CD14-positive monocyte (primary cell): ENCODE measurements around the gene CHAD. TPM values are rescaled to one million over a fixed set of nuclear protein-coding genes. Genes with fewer than 3 reads are reported as not detected.

Source experiments
- DNase-seq, 3 donors: peaks; one replicate each; pipeline ENCODE4 v3.0.0-alpha.2; 2011 to 2022
- H2AFZ ChIP-seq: 2 replicates; pipeline ENCODE4 v1.6.0; 2012; ENCODE audit warnings: mild to moderate bottlenecking, low read depth, low read length, inconsistent platforms; ENCODE audit not compliant: insufficient read depth, poor library complexity, severe bottlenecking
- H3K27ac ChIP-seq, 2 donors: 1 replicate in 1 of 2; 2 replicates in 1 of 2; pipeline ENCODE4 v1.5.1; 2012 to 2013; ENCODE audit warnings: low read length in 2 of 2, control low read depth in 1 of 2, inconsistent platforms in 1 of 2, low read depth in 1 of 2, mild to moderate bottlenecking in 1 of 2
- H3K27me3 ChIP-seq, 2 donors: one replicate each; pipeline versions ENCODE4 v1.6.0 to v1.6.1; 2011 to 2013; ENCODE audit warnings: low read length in 2 of 2; ENCODE audit not compliant: control insufficient read depth in 2 of 2, insufficient read depth in 2 of 2
- H3K36me3 ChIP-seq, 2 donors: replicated peaks in 1 of 2; 1 replicate in 1 of 2; 2 replicates in 1 of 2; pipeline versions ENCODE4 v1.5.1 to v1.6.1; 2012 to 2013; ENCODE audit warnings: low read length in 2 of 2, control low read depth in 1 of 2, inconsistent platforms in 1 of 2, mild to moderate bottlenecking in 1 of 2; ENCODE audit not compliant: insufficient read depth in 2 of 2, control insufficient read depth in 1 of 2
- H3K4me1 ChIP-seq, 2 donors: 1 replicate in 1 of 2; 2 replicates in 1 of 2; pipeline versions ENCODE4 v1.5.1 to v1.6.1; 2012 to 2013; ENCODE audit warnings: low read length in 2 of 2, control low read depth in 1 of 2, inconsistent platforms in 1 of 2, mild to moderate bottlenecking in 1 of 2, moderate library complexity in 1 of 2; ENCODE audit not compliant: insufficient read depth in 2 of 2, control insufficient read depth in 1 of 2
- H3K4me2 ChIP-seq: replicated peaks from 2 replicates; pipeline ENCODE3; 2012; ENCODE audit warnings: low read length, moderate library complexity, mild to moderate bottlenecking; ENCODE audit not compliant: poor library complexity, severe bottlenecking; ENCODE audit errors: extremely low read depth
- H3K4me3 ChIP-seq, 3 experiments: fragments of 200-600 bp in 1 of 3; sonication (generic) in 1 of 3; replicated peaks in 1 of 3; 1 replicate in 2 of 3; 2 replicates in 1 of 3; pipeline ENCODE4 v1.5.1; 2011 to 2013; ENCODE audit warnings: low read length in 3 of 3, mild to moderate bottlenecking in 3 of 3, control low read depth in 2 of 3, low read depth in 2 of 3, inconsistent platforms in 1 of 3, moderate library complexity in 1 of 3
- H3K79me2 ChIP-seq: 2 replicates; pipeline ENCODE4 v1.6.0; 2012; ENCODE audit warnings: mild to moderate bottlenecking, control low read depth, inconsistent platforms, low read length, moderate library complexity; ENCODE audit not compliant: insufficient read depth
- H3K9ac ChIP-seq: 2 replicates; pipeline ENCODE4 v1.6.0; 2017; ENCODE audit warnings: low read length, mild to moderate bottlenecking; ENCODE audit not compliant: insufficient read depth, poor library complexity, severe bottlenecking
- H3K9me3 ChIP-seq, 2 donors: replicated peaks in 1 of 2; 1 replicate in 1 of 2; 2 replicates in 1 of 2; pipeline versions ENCODE4 v1.5.1 to v1.6.1; 2012 to 2013; ENCODE audit warnings: low read length in 2 of 2, control low read depth in 1 of 2; ENCODE audit not compliant: control insufficient read depth in 1 of 2, insufficient read depth in 1 of 2
- H4K20me1 ChIP-seq: 2 replicates; pipeline ENCODE4 v1.6.0; 2012; ENCODE audit warnings: mild to moderate bottlenecking, low read length, control low read depth, moderate library complexity; ENCODE audit not compliant: insufficient read depth
- H3K27ac Mint-ChIP-seq, 7 donors: one replicate each; pipeline ENCODE4 v1.8.0; 2020; ENCODE audit warnings: mild to moderate bottlenecking in 7 of 7, mixed read lengths in 7 of 7, moderate library complexity in 6 of 7, inconsistent platforms in 2 of 7
- H3K27me3 Mint-ChIP-seq, 3 donors: one replicate each; pipeline ENCODE4 v1.8.0; 2021 to 2022; ENCODE audit warnings: low read depth in 3 of 3, mild to moderate bottlenecking in 3 of 3, mixed read lengths in 3 of 3, moderate library complexity in 3 of 3, inconsistent platforms in 1 of 3
- H3K36me3 Mint-ChIP-seq, 2 donors: one replicate each; pipeline ENCODE4 v1.8.0; 2020; ENCODE audit warnings: mixed read lengths in 2 of 2, inconsistent platforms in 1 of 2, mild to moderate bottlenecking in 1 of 2
- H3K4me1 Mint-ChIP-seq: one replicate; pipeline ENCODE4 v1.8.0; 2020; ENCODE audit warnings: mild to moderate bottlenecking, mixed read lengths
- H3K4me3 Mint-ChIP-seq, 2 donors: one replicate each; pipeline ENCODE4 v1.8.0; 2020; ENCODE audit warnings: mild to moderate bottlenecking in 2 of 2, mixed read lengths in 2 of 2, moderate library complexity in 1 of 2
- H3K9me3 Mint-ChIP-seq, 7 donors: one replicate each; pipeline ENCODE4 v1.8.0; 2020 to 2022; ENCODE audit warnings: mixed read lengths in 7 of 7, mild to moderate bottlenecking in 6 of 7, moderate library complexity in 6 of 7, inconsistent platforms in 2 of 7
- CTCF ChIP-seq: fragments of 200-600 bp; IDR thresholded peaks from one replicate; pipeline ENCODE4 v1.8.0; 2022; ENCODE audit warnings: antibody characterized with exemption, mild to moderate bottlenecking
- WGBS: methylation state at CpG from one replicate; pipeline ENCODE4 v1.1.5; 2013; ENCODE audit warnings: missing lambda C conversion rate; ENCODE audit not compliant: insufficient coverage; 5-methylcytosine and 5-hydroxymethylcytosine counted together
- intact Hi-C, 2 donors: fragments of 100-400 bp; cut with micrococcal nuclease; formaldehyde crosslinking; loops; one replicate each; pipeline versions ENCODE4 v1.15.0 to v1.15.1; 2023
- polyA plus RNA-seq, 3 donors: library from polyadenylated mRNA; depleted of rRNA in 1 of 3; unstranded in 2 of 3; stranded (reverse) in 1 of 3; fragments of 300-500 nt in 2 of 3; fragments of >200 nt in 1 of 3; fragmentation: Illumina TruSeq in 2 of 3; gene quantifications; 1 replicate in 2 of 3; 2 replicates in 1 of 3; pipeline ENCODE4 v1.2.3, GENCODE V29; 2012 to 2021

The CHAD gene
- polyA plus RNA-seq, 3 donors: not detected

GRCh38 chr17:50452630-50453300 lies 15.9 kb downstream of the CHAD start:
- Histone ChIP-seq H3K27ac (no peak overlapping the region), H3K9ac (no peak overlapping the region), H3K9me3 (no peaks in the 10 kb centered on the region), H3K4me1 (peaks cover 20 to 23% of the 10 kb centered on the region in 2 donors), H3K79me2 (no peaks in the 10 kb centered on the region), H3K27me3 (no peaks in the 10 kb centered on the region), H2AFZ (no peak overlapping the region), H3K36me3 (no peaks in the 10 kb centered on the region), H3K4me2 (peak overlapping the region; percentile 56), H3K4me3 (peak overlapping the region in 1 of 3 experiments; percentile 49), H4K20me1 (no peaks in the 10 kb centered on the region)
- Mint-ChIP-seq H3K4me3 (peak overlapping the region; percentile 59 to 73), H3K9me3 (peaks cover 0 to 2% (median 0%) of the 10 kb centered on the region in 7 donors), H3K27me3 (no peaks in the 10 kb centered on the region), H3K36me3 (peaks cover 0 to 11% of the 10 kb centered on the region in 2 donors), H3K27ac (peak overlapping the region in 3 of 7 donors; percentile 26 to 75 (median 41)), H3K4me1 (peaks cover 27% of the 10 kb centered on the region)
- intact Hi-C loops: no loop called here
- DNase-seq: peak; percentile 21 to 45 (median 29)
- WGBS: 60% methylated on average over 2 of the region's 10 CpGs
- TF ChIP-seq CTCF: no peak

- H3K9me3 Mint-ChIP-seq: peaks cover 0 to 2% (median 0%) of the 10 kb centered on the region in 7 donors
- Histone ChIP-seq H3K36me3 (no peaks in the 10 kb centered on the region), H4K20me1 (no peaks in the 10 kb centered on the region), H3K4me2 (peak overlapping the region; percentile 56), H3K27me3 (no peaks in the 10 kb centered on the region), H3K9ac (no peak overlapping the region), H3K27ac (no peak overlapping the region), H3K79me2 (no peaks in the 10 kb centered on the region), H3K4me1 (peaks cover 20 to 23% of the 10 kb centered on the region in 2 donors), H3K9me3 (no peaks in the 10 kb centered on the region), H3K4me3 (peak overlapping the region in 1 of 3 experiments; percentile 49), H2AFZ (no peak overlapping the region)
- intact Hi-C loops: no loop called here
- H3K36me3 Mint-ChIP-seq: peaks cover 0 to 11% of the 10 kb centered on the region in 2 donors
- 86% methylated on average over 1 of the region's 7 CpGs for WGBS
- H3K4me1 Mint-ChIP-seq: peaks cover 27% of the 10 kb centered on the region
- H3K4me3 Mint-ChIP-seq: peak overlapping the region; percentile 59 to 73
- no peak for TF ChIP-seq CTCF
- H3K27ac Mint-ChIP-seq: peak overlapping the region in 3 of 7 donors; percentile 26 to 79 (median 41)
- no peak for DNase-seq
- no peaks in the 10 kb centered on the region for H3K27me3 Mint-ChIP-seq
Observed at GRCh38 chr17:50451943-50452629, 16.6 kb downstream of the CHAD start.
